GM23338 (cell line): Measurements from ENCODE around the gene LINGO1. TPM values are rescaled to one million over a fixed set of nuclear protein-coding genes. Genes with fewer than 3 reads are reported as not detected.
A peak's percentile ranks its signal among the peaks of the same experiment; 100 is the strongest.

ENCODE experiments used
- ATAC-seq: fragments of 200-7000 bp; cut with Tn5 transposase; 3 replicates; pipeline ENCODE4 v1.9.1; 2020
- DNase-seq: peaks from one replicate; pipeline ENCODE4 v3.0.0-alpha.2; 2015; ENCODE audit warnings: low spot score
- H2AFZ ChIP-seq: fragments of 200-600 bp; sonication (generic); 2 replicates; pipeline ENCODE4 v1.8.0; 2016; ENCODE audit warnings: antibody characterized with exemption, mild to moderate bottlenecking, moderate library complexity
- H3F3A ChIP-seq: fragments of 200-600 bp; sonication (generic); replicated peaks from 2 replicates; pipeline ENCODE4 v1.8.0; 2017; ENCODE audit warnings: antibody characterized with exemption, mixed run types, low read depth
- H3K27ac ChIP-seq: fragments of 200-600 bp; sonication (generic); 2 replicates; pipeline ENCODE4 v1.6.1; 2016; ENCODE audit warnings: low read depth
- H3K27me3 ChIP-seq: fragments of 200-600 bp; sonication (generic); 2 replicates; pipeline ENCODE4 v1.8.0; 2016; ENCODE audit warnings: mild to moderate bottlenecking, mixed run types, moderate library complexity; ENCODE audit not compliant: insufficient read depth
- H3K36me3 ChIP-seq: fragments of 200-600 bp; sonication (generic); 2 replicates; pipeline ENCODE4 v1.8.0; 2016; ENCODE audit warnings: mild to moderate bottlenecking; ENCODE audit not compliant: insufficient read depth
- H3K4me1 ChIP-seq: fragments of 200-600 bp; sonication (generic); 2 replicates; pipeline ENCODE4 v1.8.0; 2016; ENCODE audit warnings: mild to moderate bottlenecking, moderate library complexity; ENCODE audit not compliant: insufficient read depth
- H3K4me2 ChIP-seq: fragments of 200-600 bp; sonication (generic); 2 replicates; pipeline ENCODE4 v1.7.1; 2017; ENCODE audit warnings: mixed run types
- H3K4me3 ChIP-seq: fragments of 200-600 bp; sonication (generic); 2 replicates; pipeline ENCODE4 v1.6.1; 2016; ENCODE audit warnings: mixed run types
- H3K79me2 ChIP-seq: fragments of 200-600 bp; sonication (generic); replicated peaks from 2 replicates; pipeline ENCODE4 v1.8.0; 2017; ENCODE audit warnings: mild to moderate bottlenecking; ENCODE audit not compliant: insufficient read depth
- H3K9me2 ChIP-seq: fragments of 200-600 bp; sonication (generic); 2 replicates; pipeline ENCODE4 v1.8.0; 2017; ENCODE audit not compliant: insufficient read depth
- H4K20me1 ChIP-seq: fragments of 200-600 bp; sonication (generic); replicated peaks from 2 replicates; pipeline ENCODE4 v1.8.0; 2017; ENCODE audit warnings: mild to moderate bottlenecking; ENCODE audit not compliant: insufficient read depth
- H3K27ac Mint-ChIP-seq: 2 replicates; pipeline ENCODE4 v1.8.0; 2020; ENCODE audit warnings: inconsistent platforms, mild to moderate bottlenecking, moderate library complexity, mixed read lengths
- H3K27me3 Mint-ChIP-seq: 3 replicates; pipeline ENCODE4 v1.8.0; 2022; ENCODE audit warnings: low read depth, mild to moderate bottlenecking, moderate library complexity, mixed read lengths, inconsistent platforms; ENCODE audit not compliant: insufficient read depth, poor library complexity
- H3K36me3 Mint-ChIP-seq: 3 replicates; pipeline ENCODE4 v1.8.0; 2021; ENCODE audit warnings: low read depth, mild to moderate bottlenecking, inconsistent platforms, moderate library complexity, mixed read lengths
- H3K4me1 Mint-ChIP-seq: 3 replicates; pipeline ENCODE4 v1.8.0; 2020; ENCODE audit warnings: mild to moderate bottlenecking, inconsistent platforms, mixed read lengths
- H3K4me3 Mint-ChIP-seq: 3 replicates; pipeline ENCODE4 v1.8.0; 2021; ENCODE audit warnings: moderate library complexity, mild to moderate bottlenecking, inconsistent platforms, mixed read lengths
- H3K9me3 Mint-ChIP-seq: 3 replicates; pipeline ENCODE4 v1.8.0; 2020; ENCODE audit warnings: moderate library complexity, mild to moderate bottlenecking, inconsistent platforms, mixed read lengths
- CREB1 ChIP-seq: fragments of 250-450 bp; sonication (Bioruptor Pico); IDR thresholded peaks from 2 replicates; pipeline ENCODE4 v1.5.0; 2020; ENCODE audit warnings: low read depth, mild to moderate bottlenecking, moderate library complexity
- CTCF ChIP-seq, 2 experiments: fragments of 200-600 bp in 1 of 2; sonication (generic) in 1 of 2; conservative IDR thresholded peaks; 2 replicates each; pipeline versions ENCODE4 v1.5.1 to v1.6.1; 2016 to 2017; ENCODE audit warnings: antibody characterized with exemption in 2 of 2, low read depth in 2 of 2, mild to moderate bottlenecking in 2 of 2, moderate library complexity in 1 of 2
- ETS1 ChIP-seq: IDR thresholded peaks from 2 replicates; pipeline ENCODE4 v1.6.1; 2016; ENCODE audit warnings: antibody characterized with exemption
- EZH2 ChIP-seq: fragments of 200-600 bp; sonication (generic); IDR thresholded peaks from one replicate; pipeline ENCODE4 v1.8.0; 2017; ENCODE audit warnings: antibody characterized with exemption, mild to moderate bottlenecking, low read depth; ENCODE audit not compliant: unreplicated experiment
- EZH2phosphoT487 ChIP-seq: fragments of 200-600 bp; sonication (generic); IDR thresholded peaks from one replicate; pipeline ENCODE4 v1.8.1; 2018; ENCODE audit warnings: antibody characterized with exemption; ENCODE audit not compliant: unreplicated experiment
- JUNB ChIP-seq: IDR thresholded peaks from one replicate; pipeline ENCODE4 v1.6.1; 2016; ENCODE audit warnings: antibody characterized with exemption; ENCODE audit not compliant: unreplicated experiment
- NANOG ChIP-seq: IDR thresholded peaks from 2 replicates; pipeline ENCODE4 v1.6.1; 2016; ENCODE audit warnings: antibody characterized with exemption, borderline replicate concordance
- POLR2AphosphoS5 ChIP-seq: IDR thresholded peaks from 2 replicates; pipeline ENCODE4 v1.6.1; 2016; ENCODE audit warnings: antibody characterized with exemption, low read depth
- REST ChIP-seq: IDR thresholded peaks from one replicate; pipeline ENCODE4 v1.6.1; 2018; ENCODE audit warnings: antibody characterized with exemption; ENCODE audit not compliant: unreplicated experiment
- STAT1 ChIP-seq: IDR thresholded peaks from one replicate; pipeline ENCODE4 v1.6.1; 2016; ENCODE audit warnings: antibody characterized with exemption; ENCODE audit not compliant: unreplicated experiment
- ZNF114 ChIP-seq: fragments of 250-450 bp; sonication (Bioruptor Pico); IDR thresholded peaks from 2 replicates; pipeline ENCODE4 v1.5.0; 2020; ENCODE audit warnings: mild to moderate bottlenecking, moderate library complexity
- ZNF331 ChIP-seq: fragments of 250-450 bp; sonication (Bioruptor Pico); IDR thresholded peaks from 2 replicates; pipeline ENCODE4 v1.5.0; 2020; ENCODE audit warnings: low read depth, mild to moderate bottlenecking, moderate library complexity
- polyA plus RNA-seq: library from polyadenylated mRNA; unstranded; fragments of >200 nt; fragmentation: Nextera tagmentation; extraction: Ambion mirVana; gene quantifications from 2 replicates; pipeline ENCODE4 v1.2.1, GENCODE V29; 2016
- total RNA-seq: library from RNA; depleted of rRNA; stranded (reverse); fragments of >200 nt; shearing (Covaris generic); gene quantifications from 2 replicates; pipeline ENCODE4 v1.2.3, GENCODE V29; 2014
- TF ChIP-seq, protein P1 (sequence below): fragments of 250-450 bp; sonication (Bioruptor Pico); IDR thresholded peaks from 2 replicates; pipeline ENCODE4 v1.5.0; 2020; ENCODE audit warnings: mild to moderate bottlenecking, moderate library complexity

LINGO1 gene
- total and polyA plus RNA-seq, 2 experiments from 2014 or later, result 16.9 to 63.1 TPM

DNA sequence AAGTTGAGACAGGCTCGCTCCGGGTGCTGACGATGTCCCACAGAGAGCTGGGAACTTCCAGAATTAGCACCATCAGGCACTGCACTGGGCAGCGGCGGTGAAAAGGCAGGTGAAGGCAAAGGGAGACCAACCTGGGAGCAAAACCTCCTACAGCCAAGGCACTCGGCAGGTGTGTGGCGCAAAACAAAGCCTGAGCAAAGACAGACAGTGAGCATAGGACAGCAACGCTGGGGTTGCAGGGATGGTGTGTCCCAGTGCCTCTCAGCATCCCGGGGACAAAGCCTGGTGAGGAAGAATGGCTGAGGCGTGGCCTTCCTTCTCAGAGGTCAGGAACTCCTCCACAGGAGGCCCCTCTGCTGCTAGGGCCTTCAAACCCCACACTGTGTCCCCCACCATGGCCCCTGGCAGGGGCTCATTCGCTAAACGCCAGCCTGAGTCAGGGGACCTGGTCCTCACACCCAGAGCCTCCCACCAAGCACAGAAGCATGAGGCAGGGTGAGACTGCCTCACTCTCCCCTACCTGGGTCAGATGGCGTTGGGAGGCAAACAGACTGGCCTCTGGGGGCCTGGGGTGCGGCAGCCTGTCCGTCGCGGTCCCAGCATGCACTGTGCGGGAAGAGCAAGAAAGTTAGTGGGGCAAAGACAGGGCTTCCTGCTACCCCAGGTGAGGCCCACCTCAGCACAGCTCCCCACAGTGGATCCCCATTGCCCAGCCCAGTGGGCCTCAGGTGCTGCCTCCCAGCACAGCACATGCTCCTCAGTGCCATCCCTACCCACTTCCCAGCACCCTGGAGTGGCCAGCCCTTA lies 44.1 kb upstream of the LINGO1 start:
- Histone ChIP-seq H3K79me2 (no peaks in the 10 kb centered on the region), H2AFZ (no peak overlapping the region), H3K4me1 (no peaks in the 10 kb centered on the region), H3K36me3 (no peaks in the 10 kb centered on the region), H3K4me3 (no peak overlapping the region), H3K4me2 (no peak overlapping the region), H3K27me3 (no peaks in the 10 kb centered on the region), H3K27ac (no peak overlapping the region), H3F3A (no peaks in the 10 kb centered on the region), H4K20me1 (no peaks in the 10 kb centered on the region), H3K9me2 (no peaks in the 10 kb centered on the region)
- Mint-ChIP-seq H3K9me3 (0 out of 3 replicates have a peak, but pooled peaks cover 3% of the 10 kb centered on the region), H3K27me3 (peaks cover 6% of the 10 kb centered on the region), H3K4me3 (no peak overlapping the region), H3K4me1 (no peaks in the 10 kb centered on the region; the same call in 2 of the 3 replicates), H3K27ac (no peak overlapping the region), H3K36me3 (no peaks in the 10 kb centered on the region; the same call in 2 of the 3 replicates)
- no peak for DNase-seq
- no peak for TF ChIP-seq STAT1
- no peak for TF ChIP-seq NANOG
- TF ChIP-seq, protein P1, sequence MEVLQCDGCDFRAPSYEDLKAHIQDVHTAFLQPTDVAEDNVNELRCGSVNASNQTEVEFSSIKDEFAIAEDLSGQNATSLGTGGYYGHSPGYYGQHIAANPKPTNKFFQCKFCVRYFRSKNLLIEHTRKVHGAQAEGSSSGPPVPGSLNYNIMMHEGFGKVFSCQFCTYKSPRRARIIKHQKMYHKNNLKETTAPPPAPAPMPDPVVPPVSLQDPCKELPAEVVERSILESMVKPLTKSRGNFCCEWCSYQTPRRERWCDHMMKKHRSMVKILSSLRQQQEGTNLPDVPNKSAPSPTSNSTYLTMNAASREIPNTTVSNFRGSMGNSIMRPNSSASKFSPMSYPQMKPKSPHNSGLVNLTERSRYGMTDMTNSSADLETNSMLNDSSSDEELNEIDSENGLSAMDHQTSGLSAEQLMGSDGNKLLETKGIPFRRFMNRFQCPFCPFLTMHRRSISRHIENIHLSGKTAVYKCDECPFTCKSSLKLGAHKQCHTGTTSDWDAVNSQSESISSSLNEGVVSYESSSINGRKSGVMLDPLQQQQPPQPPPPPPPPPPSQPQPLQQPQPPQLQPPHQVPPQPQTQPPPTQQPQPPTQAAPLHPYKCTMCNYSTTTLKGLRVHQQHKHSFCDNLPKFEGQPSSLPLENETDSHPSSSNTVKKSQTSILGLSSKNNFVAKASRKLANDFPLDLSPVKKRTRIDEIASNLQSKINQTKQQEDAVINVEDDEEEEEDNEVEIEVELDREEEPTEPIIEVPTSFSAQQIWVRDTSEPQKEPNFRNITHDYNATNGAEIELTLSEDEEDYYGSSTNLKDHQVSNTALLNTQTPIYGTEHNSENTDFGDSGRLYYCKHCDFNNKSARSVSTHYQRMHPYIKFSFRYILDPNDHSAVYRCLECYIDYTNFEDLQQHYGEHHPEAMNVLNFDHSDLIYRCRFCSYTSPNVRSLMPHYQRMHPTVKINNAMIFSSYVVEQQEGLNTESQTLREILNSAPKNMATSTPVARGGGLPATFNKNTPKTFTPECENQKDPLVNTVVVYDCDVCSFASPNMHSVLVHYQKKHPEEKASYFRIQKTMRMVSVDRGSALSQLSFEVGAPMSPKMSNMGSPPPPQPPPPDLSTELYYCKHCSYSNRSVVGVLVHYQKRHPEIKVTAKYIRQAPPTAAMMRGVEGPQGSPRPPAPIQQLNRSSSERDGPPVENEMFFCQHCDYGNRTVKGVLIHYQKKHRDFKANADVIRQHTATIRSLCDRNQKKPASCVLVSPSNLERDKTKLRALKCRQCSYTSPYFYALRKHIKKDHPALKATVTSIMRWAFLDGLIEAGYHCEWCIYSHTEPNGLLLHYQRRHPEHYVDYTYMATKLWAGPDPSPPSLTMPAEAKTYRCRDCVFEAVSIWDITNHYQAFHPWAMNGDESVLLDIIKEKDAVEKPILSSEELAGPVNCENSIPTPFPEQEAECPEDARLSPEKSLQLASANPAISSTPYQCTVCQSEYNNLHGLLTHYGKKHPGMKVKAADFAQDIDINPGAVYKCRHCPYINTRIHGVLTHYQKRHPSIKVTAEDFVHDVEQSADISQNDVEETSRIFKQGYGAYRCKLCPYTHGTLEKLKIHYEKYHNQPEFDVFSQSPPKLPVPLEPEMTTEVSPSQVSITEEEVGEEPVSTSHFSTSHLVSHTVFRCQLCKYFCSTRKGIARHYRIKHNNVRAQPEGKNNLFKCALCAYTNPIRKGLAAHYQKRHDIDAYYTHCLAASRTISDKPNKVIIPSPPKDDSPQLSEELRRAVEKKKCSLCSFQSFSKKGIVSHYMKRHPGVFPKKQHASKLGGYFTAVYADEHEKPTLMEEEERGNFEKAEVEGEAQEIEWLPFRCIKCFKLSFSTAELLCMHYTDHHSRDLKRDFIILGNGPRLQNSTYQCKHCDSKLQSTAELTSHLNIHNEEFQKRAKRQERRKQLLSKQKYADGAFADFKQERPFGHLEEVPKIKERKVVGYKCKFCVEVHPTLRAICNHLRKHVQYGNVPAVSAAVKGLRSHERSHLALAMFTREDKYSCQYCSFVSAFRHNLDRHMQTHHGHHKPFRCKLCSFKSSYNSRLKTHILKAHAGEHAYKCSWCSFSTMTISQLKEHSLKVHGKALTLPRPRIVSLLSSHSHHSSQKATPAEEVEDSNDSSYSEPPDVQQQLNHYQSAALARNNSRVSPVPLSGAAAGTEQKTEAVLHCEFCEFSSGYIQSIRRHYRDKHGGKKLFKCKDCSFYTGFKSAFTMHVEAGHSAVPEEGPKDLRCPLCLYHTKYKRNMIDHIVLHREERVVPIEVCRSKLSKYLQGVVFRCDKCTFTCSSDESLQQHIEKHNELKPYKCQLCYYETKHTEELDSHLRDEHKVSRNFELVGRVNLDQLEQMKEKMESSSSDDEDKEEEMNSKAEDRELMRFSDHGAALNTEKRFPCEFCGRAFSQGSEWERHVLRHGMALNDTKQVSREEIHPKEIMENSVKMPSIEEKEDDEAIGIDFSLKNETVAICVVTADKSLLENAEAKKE (CRISPR knock-in tag), result no peak
- no peak for TF ChIP-seq ZNF114 (CRISPR knock-in tag)
- TF ChIP-seq ETS1, result no peak
- no peak for TF ChIP-seq EZH2
- no peak for TF ChIP-seq ZNF331 (CRISPR knock-in tag)
- no peak for TF ChIP-seq CREB1 (CRISPR knock-in tag)
- TF ChIP-seq CTCF (conservative IDR thresholded peaks at IDR 0.05; ENCODE audit: low read depth in 2 of 2), result no peak
- no peak for TF ChIP-seq JUNB
- TF ChIP-seq EZH2phosphoT487, result no peak
- no peak for TF ChIP-seq POLR2AphosphoS5
- no peak for TF ChIP-seq REST
- ATAC-seq, result peak; percentile 70
